Activated CD8-positive, alpha-beta T cell treated with anti-CD3 and anti-CD28 coated beads for 36 hours (primary cell): Measurements from ENCODE around the gene GSE1. TPM values are rescaled to one million over a fixed set of nuclear protein-coding genes. Genes with fewer than 3 reads are reported as not detected.

Source experiments
- ATAC-seq: fragments of 200-7000 bp; cut with Tn5 transposase; one replicate; pipeline ENCODE4 v1.10.0; 2021; ENCODE audit warnings: mild to moderate bottlenecking, moderate library complexity
- CTCF ChIA-PET: fragments of 350-600 bp; sonication (Branson Sonifier 250); formaldehyde crosslinking; loops from one replicate; lab custom pipeline; 2021; ENCODE audit warnings: antibody characterized with exemption; lab: Charles Lee
- POLR2A ChIA-PET: fragments of 350-600 bp; sonication (Branson Sonifier 250); formaldehyde crosslinking; loops from one replicate; lab custom pipeline; 2021; ENCODE audit warnings: antibody characterized with exemption; lab: Charles Lee
- DNase-seq: peaks from one replicate; pipeline ENCODE4 v3.0.0-alpha.2; 2020
- H3K27ac Mint-ChIP-seq: one replicate; pipeline ENCODE4 v1.8.0; 2021; ENCODE audit warnings: mild to moderate bottlenecking, mixed read lengths
- H3K27me3 Mint-ChIP-seq: one replicate; pipeline ENCODE4 v1.8.0; 2021; ENCODE audit warnings: mixed read lengths
- H3K36me3 Mint-ChIP-seq: one replicate; pipeline ENCODE4 v1.8.0; 2021; ENCODE audit warnings: low read depth, mixed read lengths
- H3K4me1 Mint-ChIP-seq: one replicate; pipeline ENCODE4 v1.8.0; 2021; ENCODE audit warnings: low read depth, mixed read lengths
- H3K4me3 Mint-ChIP-seq: one replicate; pipeline ENCODE4 v1.8.0; 2021; ENCODE audit warnings: mild to moderate bottlenecking, moderate library complexity, mixed read lengths
- H3K9me3 Mint-ChIP-seq: one replicate; pipeline ENCODE4 v1.8.0; 2021; ENCODE audit warnings: mixed read lengths
- intact Hi-C: fragments of 100-400 bp; cut with micrococcal nuclease; formaldehyde crosslinking; loops from one replicate; pipeline ENCODE4 v1.10.0; 2022
- total RNA-seq, 2 experiments: library from RNA; stranded (reverse); gene quantifications; one replicate each; pipeline ENCODE4 v1.2.3, GENCODE V29; 2021
- TF ChIP-seq, protein P1 (sequence below): fragments of 200-600 bp; IDR thresholded peaks from one replicate; pipeline ENCODE4 v1.8.0; 2022; ENCODE audit warnings: antibody characterized with exemption, mild to moderate bottlenecking

The GSE1 gene
- total RNA-seq, 2 experiments from 2014 or later = 33.6 to 34.5 TPM

DNA sequence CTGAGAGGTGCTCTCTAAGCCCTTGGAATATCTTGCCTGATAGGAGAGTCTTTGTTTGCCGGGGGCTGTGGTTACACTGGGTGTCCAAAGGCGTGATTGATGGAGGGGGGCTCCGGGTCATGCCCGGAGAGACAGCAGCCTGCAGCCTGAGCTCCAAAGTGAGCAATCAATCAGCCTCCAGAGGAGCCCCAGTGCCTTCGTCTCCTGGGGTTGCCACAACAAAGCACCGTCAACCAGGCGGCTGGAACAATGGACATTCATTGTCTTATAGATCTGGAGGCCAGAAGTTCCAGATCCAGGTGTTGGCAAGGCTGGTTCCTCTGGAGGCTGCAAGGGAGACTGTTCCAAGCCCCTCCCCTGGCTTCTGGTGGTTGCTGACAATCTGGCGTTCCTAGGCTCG is 99.7 kb downstream of the GSE1 start:
- TF ChIP-seq, protein P1, sequence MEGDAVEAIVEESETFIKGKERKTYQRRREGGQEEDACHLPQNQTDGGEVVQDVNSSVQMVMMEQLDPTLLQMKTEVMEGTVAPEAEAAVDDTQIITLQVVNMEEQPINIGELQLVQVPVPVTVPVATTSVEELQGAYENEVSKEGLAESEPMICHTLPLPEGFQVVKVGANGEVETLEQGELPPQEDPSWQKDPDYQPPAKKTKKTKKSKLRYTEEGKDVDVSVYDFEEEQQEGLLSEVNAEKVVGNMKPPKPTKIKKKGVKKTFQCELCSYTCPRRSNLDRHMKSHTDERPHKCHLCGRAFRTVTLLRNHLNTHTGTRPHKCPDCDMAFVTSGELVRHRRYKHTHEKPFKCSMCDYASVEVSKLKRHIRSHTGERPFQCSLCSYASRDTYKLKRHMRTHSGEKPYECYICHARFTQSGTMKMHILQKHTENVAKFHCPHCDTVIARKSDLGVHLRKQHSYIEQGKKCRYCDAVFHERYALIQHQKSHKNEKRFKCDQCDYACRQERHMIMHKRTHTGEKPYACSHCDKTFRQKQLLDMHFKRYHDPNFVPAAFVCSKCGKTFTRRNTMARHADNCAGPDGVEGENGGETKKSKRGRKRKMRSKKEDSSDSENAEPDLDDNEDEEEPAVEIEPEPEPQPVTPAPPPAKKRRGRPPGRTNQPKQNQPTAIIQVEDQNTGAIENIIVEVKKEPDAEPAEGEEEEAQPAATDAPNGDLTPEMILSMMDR = no peak
- Mint-ChIP-seq H3K4me1 (peaks cover 9% of the 10 kb centered on the region), H3K27ac (no peak overlapping the region), H3K4me3 (no peak overlapping the region), H3K36me3 (no peaks in the 10 kb centered on the region), H3K27me3 (no peaks in the 10 kb centered on the region), H3K9me3 (peaks cover 6% of the 10 kb centered on the region)
- ATAC-seq = no peak
- POLR2A ChIA-PET = no interaction called here
- intact Hi-C loops = loop anchor here (10.0 kb wide), 1 partner anchor 318 kb away; no protein-coding TSS in a partner anchor
- CTCF ChIA-PET = interaction anchor here (1.0 kb wide), 1 partner anchor 297 kb away, joined by 3 read pairs; no protein-coding TSS in a partner anchor
- no peak for DNase-seq

- ChIA-PET POLR2A (interaction anchor here (0.9 to 1.3 kb wide), 2 partner anchors 8 to 41 kb away, joined by 3 read pairs; no protein-coding TSS in a partner anchor), CTCF (interaction anchor here (0.7 to 7.0 kb wide), 13 partner anchors 11 to 346 kb away, joined by 3 to 84 read pairs (median 4); partner anchors contain the start of gene C16orf74)
- Mint-ChIP-seq H3K4me3 (no peak overlapping the region), H3K9me3 (peaks cover 6% of the 10 kb centered on the region), H3K27me3 (no peaks in the 10 kb centered on the region), H3K27ac (no peak overlapping the region), H3K4me1 (peaks cover 9% of the 10 kb centered on the region), H3K36me3 (no peaks in the 10 kb centered on the region)
- DNase-seq = no peak
- TF ChIP-seq, protein P1 = no peak
- intact Hi-C loops = loop anchor here (5.0 to 10.0 kb wide), 2 partner anchors 43 to 321 kb away; no protein-coding TSS in a partner anchor
- no peak for ATAC-seq
Measured at GRCh38 chr16:85715169-85716021, 102.3 kb downstream of the GSE1 start.

GRCh38 chr16:85716022-85716679 is 103.0 kb downstream of the GSE1 start:
- Mint-ChIP-seq H3K4me3 (no peak overlapping the region), H3K4me1 (peaks cover 9% of the 10 kb centered on the region), H3K9me3 (peaks cover 6% of the 10 kb centered on the region), H3K27ac (no peak overlapping the region), H3K27me3 (no peaks in the 10 kb centered on the region), H3K36me3 (no peaks in the 10 kb centered on the region)
- intact Hi-C loops = loop anchor here (5.0 to 10.0 kb wide), 2 partner anchors 44 to 321 kb away; no protein-coding TSS in a partner anchor
- ATAC-seq = no peak
- POLR2A ChIA-PET = interaction anchor here (0.9 to 1.3 kb wide), 2 partner anchors 7 to 42 kb away, joined by 3 read pairs; no protein-coding TSS in a partner anchor
- TF ChIP-seq, protein P1 = no peak
- CTCF ChIA-PET = interaction anchor here (0.7 to 7.0 kb wide), 18 partner anchors 7 to 347 kb away, joined by 3 to 84 read pairs (median 4); partner anchors contain the start of gene C16orf74
- no peak for DNase-seq

DNA sequence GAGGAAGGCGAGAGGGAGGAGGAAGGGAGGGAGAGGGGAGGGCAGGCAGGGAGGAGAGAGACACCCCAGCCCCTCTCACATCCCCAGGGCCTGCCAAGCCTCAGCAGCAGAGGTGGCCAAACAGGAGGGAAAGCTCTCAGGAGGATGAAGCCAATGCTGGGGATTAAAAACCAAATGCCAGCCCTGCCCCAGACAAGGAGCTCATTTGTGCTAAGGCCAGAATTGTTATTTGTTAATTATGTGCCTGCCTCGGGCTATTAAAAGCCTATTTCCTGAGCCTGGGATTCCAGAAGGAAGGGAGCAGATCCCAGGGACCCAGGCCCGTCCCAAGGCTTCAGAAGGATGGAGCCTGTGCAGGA is 103.5 kb downstream of the GSE1 start:
- peaks cover 9% of the 10 kb centered on the region for H3K4me1 Mint-ChIP-seq
- TF ChIP-seq, protein P1 = no peak
- no peaks in the 10 kb centered on the region for H3K36me3 Mint-ChIP-seq
- ChIA-PET CTCF (interaction anchor here (1.0 to 7.0 kb wide), 20 partner anchors 8 to 347 kb away, joined by 3 to 84 read pairs (median 6); no protein-coding TSS in a partner anchor), POLR2A (interaction anchor here (0.6 kb wide), 1 partner anchor 303 kb away, joined by 3 read pairs; no protein-coding TSS in a partner anchor)
- H3K9me3 Mint-ChIP-seq = peaks cover 6% of the 10 kb centered on the region
- ATAC-seq = no peak
- H3K27me3 Mint-ChIP-seq = no peaks in the 10 kb centered on the region
- intact Hi-C loops = loop anchor here (5.0 to 10.0 kb wide), 2 partner anchors 44 to 322 kb away; no protein-coding TSS in a partner anchor
- H3K27ac Mint-ChIP-seq = no peak overlapping the region
- H3K4me3 Mint-ChIP-seq = no peak overlapping the region
- DNase-seq = no peak
